SHP77 treated with DMSO at 0.1 percent for 48 hours (cell line): ENCODE measurements around the gene ZC3H12D.
A peak's percentile ranks its signal among the peaks of the same experiment; 100 is the strongest.

Experiments used
- DNase-seq: peaks from one replicate; lab custom pipeline; 2025; lab: John Stamatoyannopoulos, UW

The ZC3H12D gene

DNA sequence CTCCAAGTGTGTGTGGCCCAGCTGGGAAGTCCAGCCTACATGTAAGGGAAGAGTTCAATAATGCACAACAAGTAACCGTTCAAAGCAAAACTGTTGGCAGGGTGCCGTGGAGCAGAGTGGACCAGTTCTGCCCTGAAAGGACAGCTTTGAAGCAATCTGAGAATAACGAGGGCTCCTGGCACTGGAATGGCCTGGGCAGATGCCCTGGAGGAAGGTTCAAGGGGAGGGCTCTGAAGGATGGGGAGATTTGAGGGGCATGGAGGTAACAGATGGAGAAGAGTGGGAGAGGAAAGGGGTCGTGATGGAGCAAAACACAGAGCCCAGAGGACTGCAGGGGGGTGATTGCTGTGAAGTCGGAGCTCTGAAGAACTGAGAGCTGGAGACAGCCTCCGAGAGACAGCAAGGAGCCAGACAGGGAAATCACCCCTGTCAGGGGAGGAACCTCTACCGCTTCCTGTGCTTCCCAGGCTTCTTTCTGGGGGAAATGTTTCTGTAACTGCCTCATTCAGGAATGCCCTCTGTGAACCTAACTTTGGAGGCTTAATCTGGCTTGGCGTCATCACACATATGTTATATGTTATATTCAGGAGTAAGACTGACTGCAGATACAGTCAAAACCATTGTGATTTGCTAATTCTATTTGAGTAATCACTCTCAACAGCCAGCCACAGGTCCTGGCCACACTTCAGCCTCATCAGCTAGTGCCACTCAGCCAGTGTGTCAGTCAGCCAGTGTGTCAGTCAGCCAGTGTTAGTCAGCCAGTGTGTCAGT, 41.2 kb downstream of the ZC3H12D start:
- DNase-seq = no peak

DNA sequence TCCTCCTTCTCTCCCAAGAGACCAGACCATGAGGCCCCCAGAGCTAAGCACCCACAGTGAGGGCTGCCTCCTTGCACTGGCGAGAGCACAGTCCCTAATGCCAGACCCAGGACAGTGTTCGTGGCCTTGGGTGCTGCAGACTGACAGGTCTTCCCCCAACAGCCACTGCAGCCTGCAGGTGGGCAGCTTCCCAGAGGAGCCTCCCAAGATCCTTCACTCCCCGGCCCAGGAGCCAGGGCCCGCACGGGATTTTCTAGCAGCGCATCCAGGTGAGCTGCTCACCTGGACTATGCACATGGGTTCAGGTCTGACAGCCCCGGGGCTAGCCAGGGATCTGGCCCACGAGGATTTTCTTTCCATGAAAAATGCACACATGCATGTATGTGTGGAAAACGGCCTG, 43.1 kb downstream of the ZC3H12D start:
- no peak for DNase-seq

DNA sequence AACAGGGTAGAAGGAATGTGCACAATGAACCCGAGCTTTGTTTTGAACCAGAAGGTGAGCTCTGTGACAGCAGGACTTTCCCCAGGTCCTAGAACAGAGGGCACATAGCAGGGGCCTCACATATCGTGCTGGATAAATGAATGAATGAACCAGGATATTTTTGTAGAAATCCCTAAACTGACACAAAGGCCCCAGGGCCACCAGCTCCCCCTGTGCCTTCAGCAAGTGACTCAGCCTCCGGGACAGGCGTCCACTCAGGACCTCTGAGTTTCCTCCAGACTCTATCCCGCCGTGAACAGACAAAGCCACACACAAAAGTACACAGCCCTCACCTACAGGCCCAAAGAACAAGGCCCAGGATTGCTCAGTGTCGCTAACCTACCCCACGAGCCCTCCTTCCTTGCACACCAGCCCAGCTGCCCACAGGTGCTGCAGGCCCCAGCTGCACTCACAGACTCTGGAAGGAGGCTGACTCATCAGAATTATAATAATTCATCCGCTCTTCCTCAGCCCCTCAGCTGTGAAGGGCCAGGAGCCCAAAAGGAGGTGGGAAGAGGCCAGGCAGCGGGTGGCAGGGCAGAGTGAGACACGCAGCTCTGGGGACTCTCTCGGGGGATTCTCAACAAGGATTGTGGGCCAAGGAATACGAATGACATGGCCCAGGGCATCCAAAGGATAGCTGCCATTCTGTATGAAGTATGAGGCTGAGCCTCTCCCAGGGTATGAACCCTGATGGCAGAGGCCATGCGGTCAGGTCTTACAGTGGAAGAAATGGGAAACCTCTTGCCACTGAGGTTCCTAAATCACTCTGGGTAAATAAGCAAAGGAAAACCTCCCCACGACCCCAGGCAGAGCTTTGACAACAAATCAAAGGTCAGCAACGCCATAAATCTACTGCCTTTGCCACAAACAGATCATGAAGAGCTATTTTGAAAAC, 43.8 kb downstream of the ZC3H12D start:
- DNase-seq = no peak

DNA sequence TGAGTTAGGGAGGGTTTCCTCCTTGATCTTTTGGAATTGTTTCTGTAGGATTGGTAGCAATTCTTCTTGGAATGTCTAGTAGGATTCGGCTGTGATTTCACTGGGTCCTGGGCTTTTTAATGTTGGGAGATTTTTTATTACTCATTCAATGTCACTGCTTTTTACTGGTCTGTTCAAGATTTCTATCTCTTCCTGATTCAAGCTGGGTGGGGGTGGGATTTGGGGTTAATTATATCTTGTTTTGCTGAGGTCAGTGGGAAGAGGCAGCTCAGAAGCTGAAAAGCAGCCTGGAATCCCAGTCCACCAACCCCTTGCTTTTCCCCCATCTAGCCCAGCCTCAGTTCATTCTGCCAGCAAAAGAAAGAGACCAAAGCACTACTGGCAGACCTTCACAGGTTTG, 45.2 kb downstream of the ZC3H12D start:
- no peak for DNase-seq

DNA sequence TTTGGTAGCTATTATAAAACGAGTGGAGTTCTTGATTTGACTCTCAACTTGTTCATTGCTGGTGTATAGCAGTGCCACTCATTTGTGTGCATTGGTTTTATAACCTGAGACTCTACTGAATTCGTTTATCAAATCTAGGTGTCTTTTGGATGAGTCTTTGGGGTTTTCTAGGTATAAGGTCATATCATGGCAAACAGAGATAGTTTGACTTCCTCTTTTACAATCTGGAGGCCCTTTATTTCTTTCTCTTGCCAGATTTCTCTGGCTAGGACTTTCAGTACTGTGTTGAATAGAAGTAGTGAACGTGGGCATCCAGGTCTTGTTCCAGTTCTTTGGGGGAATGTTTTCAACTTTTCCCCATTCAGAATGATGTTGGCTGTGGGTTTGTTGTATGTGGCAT, 46.0 kb downstream of the ZC3H12D start:
- no peak for DNase-seq

DNA sequence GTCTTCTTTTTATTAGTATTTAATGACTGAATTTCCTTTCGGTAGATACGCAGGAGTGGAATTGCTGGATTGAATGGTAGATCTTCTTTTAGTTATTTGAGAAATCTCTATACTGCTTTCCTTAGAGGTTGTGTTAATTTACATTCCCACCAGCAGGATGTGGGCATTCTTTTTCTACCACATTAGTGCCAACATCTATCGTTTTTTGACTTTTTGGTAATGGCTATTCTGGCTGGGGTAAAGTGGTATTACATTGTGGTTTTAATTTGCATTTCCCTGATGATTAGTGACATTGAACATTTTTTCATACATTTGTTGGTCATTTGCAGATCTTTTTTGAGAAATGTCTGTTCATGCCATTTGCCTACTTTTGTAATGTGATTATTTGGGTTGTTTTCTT, 47.6 kb downstream of the ZC3H12D start:
- no peak for DNase-seq

DNA sequence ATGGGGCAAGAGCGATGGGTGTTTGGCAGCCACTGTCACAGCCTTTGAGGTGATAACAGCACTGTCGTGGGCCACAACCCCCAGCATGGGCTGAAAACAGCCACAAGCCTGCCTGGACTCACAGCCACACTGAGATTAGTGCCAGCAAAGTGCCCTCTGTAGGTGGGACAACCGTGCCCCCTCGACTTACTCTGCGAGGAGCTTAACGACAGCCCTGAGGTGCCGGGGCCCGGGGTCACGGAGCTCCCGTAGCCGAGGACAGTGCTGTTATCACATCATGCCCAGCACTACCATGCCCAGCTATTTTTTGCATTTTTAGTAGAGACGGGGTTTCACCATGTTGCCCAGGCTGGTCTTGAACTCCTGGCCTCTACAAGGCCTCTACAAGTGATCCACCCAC, 48.2 kb downstream of the ZC3H12D start:
- no peak for DNase-seq

DNA sequence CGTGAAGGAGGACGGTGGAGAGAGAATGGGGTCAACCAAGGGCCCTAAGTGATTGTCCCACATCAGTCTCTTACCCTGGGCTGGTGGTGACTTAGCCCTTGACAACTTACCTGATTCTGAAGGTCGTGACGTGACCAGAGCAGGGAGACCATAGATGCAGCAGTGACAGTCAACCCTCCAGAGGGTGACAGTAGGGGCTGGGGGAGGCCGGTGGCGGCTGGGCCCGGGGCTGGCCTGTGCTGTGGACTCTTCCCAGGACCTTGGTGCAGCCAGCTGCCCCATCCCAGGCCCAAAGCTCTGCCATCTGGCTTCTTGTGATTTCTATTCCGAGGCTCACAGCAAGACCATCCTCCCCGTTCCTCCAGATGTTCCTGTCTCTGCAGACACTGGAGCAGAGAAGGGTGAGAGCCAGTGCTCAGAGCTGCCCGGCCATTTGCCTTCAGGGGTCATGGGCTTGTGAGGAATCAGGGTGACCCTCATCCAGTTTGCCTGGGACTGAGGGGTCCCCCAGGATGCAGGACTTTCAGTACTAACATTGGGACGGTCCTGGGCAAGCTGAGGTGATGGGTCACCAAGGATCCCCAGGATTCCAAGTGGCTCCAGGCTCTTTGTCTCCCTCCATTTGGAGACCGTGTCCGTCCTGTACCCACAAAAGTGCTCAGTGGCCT, 48.8 kb downstream of the ZC3H12D start:
- DNase-seq = no peak

DNA sequence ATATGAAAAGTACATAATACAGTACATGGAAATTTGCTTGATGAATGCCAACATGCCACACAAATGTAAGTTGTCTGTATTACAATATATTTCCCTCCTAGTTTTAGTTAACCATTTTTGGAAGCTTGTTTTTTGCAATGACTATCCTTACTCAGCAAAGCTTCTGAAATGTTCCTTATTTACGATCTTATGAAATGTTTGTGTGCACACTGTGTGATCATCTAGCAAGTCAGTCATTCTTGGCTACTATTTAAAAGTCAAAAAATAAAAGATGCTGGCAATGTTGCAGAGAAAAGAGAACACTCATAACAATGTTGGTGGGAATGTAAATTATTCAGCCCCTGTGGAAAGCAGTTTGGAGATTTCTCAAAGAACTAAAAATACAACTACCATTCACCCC, 50.9 kb downstream of the ZC3H12D start:
- no peak for DNase-seq

DNA sequence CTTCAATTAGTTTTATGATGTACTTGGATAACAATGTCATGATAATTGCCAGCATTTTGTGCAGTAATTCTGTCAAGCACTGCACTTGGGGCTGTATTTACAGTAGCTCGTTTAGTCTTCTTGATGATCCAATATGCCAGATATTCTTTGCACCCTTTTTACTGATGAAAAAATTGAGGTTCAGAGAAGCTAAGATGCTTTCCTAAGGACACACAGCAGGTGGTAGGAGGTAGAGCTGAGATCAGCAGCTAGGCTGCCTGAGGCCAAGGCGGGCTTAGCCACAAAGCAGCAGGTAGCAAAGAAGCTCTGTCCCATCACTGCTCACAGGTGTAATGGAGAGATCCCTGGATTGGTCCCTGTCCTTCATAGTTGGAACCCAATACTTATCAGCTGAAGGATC, 51.4 kb downstream of the ZC3H12D start:
- DNase-seq = no peak

DNA sequence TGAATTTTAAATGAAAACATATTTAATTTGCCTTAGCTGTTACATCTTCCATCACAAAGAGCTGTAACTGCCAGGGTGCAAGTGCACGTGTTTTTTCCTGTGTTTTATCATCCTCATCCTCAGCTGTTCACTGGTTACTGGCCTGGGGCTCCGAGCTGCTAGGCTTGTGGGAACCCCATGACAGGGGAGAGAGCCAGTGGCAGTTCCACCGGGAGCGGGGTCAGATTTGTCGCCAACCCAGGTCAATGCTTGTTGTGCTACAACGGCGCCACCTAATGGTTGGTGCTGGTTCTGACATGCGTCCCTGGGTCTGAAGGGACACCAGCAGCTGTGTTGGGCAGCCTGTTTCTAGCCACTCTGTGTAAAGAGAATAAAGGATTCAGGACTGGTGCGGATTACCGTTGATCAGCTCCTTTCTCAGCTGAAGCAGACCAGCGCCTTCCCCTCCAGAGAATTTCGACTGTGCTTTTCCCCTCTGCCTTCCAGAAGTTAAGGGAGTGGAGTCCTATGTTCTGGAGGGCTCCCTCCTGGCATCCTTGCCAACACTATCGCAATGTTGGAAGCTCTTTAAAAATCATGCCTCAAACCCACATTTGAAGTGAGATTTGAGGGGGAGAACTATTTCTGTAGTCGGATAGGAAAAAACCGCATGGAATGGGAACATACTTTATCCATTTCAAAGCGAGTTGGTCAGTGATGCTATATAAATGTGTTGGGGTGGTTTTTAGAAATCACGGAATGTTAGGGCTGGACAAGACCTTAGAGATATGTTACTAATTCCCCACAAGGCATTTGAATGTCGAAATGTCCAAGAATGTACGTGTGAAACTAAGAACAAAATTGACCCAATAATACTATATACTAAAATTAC, 52.7 kb downstream of the ZC3H12D start:
- peak; percentile 70 for DNase-seq

DNA sequence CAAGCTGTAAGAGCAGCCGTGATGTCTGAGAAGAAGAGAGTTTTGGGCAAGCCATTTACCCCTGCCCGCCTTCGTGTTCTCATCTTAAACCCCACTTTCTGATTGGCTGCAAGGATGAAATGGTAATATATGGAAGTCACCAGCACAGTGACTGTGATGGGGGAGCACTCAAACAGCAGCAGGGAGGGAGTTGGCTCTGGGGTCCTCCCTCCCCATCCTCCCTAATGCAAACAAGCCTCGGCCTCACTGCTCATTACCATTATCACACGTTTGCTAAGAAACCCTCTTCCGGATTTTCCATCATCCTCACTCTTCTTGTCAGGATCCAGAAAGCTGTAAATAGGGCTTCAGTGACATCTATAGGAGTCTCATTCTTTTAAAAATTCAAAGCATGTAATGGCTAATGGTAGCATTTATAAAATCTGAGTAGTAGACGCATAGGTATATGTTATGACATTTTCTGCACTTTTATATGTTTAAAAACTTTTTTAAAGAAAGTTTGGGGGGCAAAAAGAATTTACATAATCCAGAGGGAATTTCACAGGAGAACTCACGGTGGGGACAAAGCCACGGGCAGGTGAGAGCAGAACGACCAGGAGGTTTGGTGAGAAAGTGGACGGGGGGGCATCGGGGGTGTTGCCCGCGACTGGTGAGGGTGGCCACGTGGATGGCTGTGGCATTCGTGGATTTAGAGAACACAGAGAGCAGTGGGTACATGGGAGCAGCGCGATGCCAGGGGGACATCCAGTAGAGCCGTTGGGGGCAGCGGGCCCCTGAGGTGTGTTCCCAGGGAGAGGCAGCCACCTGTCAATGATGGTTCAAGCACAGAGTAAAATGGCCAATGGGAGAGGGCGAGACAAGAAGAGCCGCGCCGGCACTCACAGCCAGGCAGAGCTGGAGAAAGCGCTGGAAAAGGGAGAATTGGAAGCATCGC, 55.1 kb downstream of the ZC3H12D start:
- DNase-seq = no peak

DNA sequence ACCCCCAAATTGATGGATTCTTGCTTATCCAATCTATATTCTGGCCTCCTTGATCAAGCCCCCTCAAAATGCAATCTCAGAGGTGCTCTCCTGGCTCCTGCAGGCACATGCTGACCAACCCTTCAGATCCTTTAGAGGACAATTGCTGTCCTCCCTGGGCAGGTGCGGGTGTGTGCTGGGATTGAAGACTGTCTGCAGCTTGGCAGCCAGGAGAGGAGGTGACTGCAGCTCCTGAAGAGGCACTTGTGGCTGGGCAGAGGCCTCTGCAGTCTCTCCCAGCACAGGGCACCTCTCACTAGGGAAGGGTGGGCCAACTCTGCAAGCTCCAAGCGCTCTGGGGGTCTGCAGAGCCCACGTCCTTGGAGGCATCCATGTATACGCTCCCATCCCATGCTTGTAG, 56.2 kb downstream of the ZC3H12D start:
- no peak for DNase-seq

DNA sequence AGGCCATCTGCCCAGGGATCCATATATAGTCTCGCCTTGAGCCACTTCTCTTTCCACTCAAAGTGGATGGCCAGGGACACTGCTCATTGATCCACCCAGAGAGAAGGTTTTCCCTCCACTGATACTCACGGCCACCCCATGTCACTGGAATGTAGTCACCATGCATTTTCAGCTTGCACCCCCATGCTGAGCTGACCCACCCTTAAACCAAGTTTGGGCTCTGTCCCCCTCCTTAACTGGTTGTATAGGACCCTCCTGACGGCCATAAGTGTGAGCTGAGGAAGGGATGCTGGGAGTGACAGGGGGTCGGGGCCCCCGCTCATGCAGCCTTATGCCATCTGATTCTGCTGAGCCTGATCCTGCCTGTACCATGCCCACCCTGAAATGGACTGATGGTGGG, 59.1 kb downstream of the ZC3H12D start:
- no peak for DNase-seq

DNA sequence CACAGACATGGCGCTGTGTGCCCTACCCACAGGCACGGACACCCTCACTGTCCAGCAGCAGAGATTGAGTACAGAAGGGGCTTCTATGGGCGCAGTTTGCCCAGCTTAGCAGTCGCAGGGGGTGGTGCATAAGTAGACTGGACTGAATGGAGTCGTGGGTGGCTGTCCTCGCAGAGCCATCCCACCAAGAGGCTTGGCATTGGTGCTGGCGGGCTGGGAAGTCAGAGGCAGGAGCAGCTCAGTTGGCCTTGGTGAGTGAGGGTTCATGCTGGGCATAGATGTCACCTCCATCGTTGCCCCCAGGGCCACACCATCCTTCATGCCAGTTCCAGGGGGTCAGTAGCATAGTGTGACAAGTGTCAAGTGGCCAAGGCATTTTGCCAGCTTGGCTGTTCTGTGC, 59.6 kb downstream of the ZC3H12D start:
- no peak for DNase-seq

DNA sequence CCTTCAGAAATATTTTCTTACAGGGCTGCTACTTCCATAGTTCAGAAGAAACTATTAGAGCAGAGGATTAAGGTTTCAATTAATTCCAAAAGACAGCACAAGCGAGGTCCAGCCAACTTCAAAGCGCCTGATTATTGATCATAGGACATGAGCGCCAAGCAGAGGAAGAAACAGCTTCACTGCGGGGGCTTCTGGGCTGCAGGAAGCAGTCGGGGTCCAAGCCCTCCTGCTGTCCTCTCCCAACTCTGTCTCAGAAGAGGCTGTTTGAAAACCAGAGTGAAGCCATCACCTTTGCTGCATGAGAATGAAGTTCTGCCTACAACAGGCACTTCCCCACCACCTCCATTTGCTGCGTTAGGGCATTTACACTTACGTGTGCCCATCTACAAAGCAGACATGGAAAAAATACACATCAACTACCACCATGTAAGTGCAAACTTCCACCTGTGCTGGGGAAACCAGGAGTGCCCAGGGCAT, 60.8 kb downstream of the ZC3H12D start:
- no peak for DNase-seq

DNA sequence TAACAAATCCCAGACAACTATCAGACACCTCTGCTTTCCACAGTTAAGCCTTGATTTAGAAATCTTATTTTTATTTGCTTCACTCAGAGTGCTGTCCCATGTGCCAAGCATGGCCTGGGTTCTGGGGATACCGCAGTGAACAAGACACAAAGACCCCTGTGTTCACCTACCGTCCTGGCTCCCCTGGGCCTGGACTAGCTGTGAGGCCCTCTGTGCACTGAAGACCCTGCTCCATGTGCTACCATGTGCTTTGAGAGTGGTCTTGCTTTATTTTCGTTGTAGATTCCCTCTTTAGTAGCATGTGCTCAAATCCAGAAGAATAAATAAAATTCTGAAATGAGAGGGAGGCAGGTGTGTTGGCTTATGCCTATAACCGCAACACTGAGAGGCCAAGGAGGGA, 62.2 kb downstream of the ZC3H12D start:
- DNase-seq = no peak

DNA sequence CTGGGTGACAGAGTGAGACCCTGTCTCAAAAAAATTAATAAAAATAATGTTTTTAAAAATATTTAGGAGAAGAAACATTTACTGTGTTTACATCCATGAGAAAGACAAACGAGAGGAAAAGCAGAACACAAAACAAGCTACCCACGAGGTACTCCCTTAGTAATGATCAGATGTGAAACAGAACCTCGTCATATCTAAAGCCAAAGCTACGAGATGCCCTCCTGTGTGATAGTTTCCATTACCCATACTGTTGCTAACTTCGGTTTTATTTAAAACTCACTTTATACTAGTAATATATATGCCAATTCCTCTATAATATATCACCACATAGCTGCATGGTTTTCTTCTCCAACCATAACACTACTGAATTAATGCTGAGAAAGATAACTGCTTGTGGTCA, 63.7 kb downstream of the ZC3H12D start:
- DNase-seq = no peak

DNA sequence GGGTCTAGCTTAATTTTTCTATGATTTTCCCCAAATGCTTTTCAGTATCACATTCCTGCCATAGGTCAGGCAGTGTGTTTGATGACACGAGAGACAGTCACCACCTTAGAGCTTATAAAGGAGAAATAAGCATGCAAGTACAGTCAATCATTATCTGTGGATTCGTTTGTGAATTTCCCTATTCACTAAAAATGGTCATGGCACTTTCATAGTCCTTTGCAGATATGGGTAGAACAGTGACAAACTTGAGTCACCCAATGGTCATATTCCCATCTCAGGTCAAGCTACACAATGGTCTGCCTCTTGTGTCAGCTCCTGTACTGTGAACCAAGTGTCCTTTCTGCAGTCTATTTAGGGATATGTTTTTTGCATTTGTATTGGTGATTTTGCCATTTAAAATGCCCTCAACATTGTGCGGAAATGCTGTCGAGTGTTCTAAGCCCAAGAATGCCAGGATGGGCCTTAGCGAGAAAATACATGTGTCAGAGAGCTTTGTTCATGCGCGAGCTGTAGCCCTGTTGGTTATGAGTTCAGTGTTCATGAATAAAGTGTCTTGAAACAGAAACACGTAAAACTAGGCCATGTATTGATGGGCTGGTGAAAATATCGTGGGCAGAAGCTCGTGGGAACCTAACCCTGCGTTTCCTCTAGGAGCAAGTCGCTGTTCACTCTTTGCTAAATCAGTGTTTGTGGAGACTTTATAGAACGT, 65.0 kb downstream of the ZC3H12D start:
- no peak for DNase-seq

DNA sequence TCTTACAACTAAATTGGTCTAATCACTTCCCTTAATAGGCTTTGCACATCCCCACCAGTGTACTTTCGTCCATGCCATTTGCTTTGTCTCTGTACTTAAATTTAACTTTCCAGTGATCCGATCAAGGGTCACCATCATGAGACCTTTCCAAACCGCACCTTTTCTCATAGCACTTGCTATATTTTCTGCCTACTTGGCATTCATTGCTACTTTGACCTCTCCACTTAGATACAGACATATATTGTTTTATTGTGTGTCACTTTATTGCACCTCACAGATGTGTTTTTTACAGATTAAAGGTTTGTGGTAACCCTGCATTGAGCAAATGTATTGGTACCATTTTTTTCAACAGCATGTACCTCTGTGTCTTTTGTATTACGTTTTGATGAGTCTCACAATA, 70.0 kb downstream of the ZC3H12D start:
- no peak for DNase-seq
